GM23338 (cell line): ENCODE results near the gene DMGDH. TPM values are rescaled to one million over a fixed set of nuclear protein-coding genes. Genes with fewer than 3 reads are reported as not detected.

ENCODE experiments used
- ATAC-seq: fragments of 200-7000 bp; cut with Tn5 transposase; 3 replicates; pipeline ENCODE4 v1.9.1; 2020
- DNase-seq: peaks from one replicate; pipeline ENCODE4 v3.0.0-alpha.2; 2015; ENCODE audit warnings: low spot score
- H2AFZ ChIP-seq: fragments of 200-600 bp; sonication (generic); 2 replicates; pipeline ENCODE4 v1.8.0; 2016; ENCODE audit warnings: antibody characterized with exemption, mild to moderate bottlenecking, moderate library complexity
- H3F3A ChIP-seq: fragments of 200-600 bp; sonication (generic); replicated peaks from 2 replicates; pipeline ENCODE4 v1.8.0; 2017; ENCODE audit warnings: antibody characterized with exemption, mixed run types, low read depth
- H3K27ac ChIP-seq: fragments of 200-600 bp; sonication (generic); 2 replicates; pipeline ENCODE4 v1.6.1; 2016; ENCODE audit warnings: low read depth
- H3K27me3 ChIP-seq: fragments of 200-600 bp; sonication (generic); 2 replicates; pipeline ENCODE4 v1.8.0; 2016; ENCODE audit warnings: mild to moderate bottlenecking, mixed run types, moderate library complexity; ENCODE audit not compliant: insufficient read depth
- H3K36me3 ChIP-seq: fragments of 200-600 bp; sonication (generic); 2 replicates; pipeline ENCODE4 v1.8.0; 2016; ENCODE audit warnings: mild to moderate bottlenecking; ENCODE audit not compliant: insufficient read depth
- H3K4me1 ChIP-seq: fragments of 200-600 bp; sonication (generic); 2 replicates; pipeline ENCODE4 v1.8.0; 2016; ENCODE audit warnings: mild to moderate bottlenecking, moderate library complexity; ENCODE audit not compliant: insufficient read depth
- H3K4me2 ChIP-seq: fragments of 200-600 bp; sonication (generic); 2 replicates; pipeline ENCODE4 v1.7.1; 2017; ENCODE audit warnings: mixed run types
- H3K4me3 ChIP-seq: fragments of 200-600 bp; sonication (generic); 2 replicates; pipeline ENCODE4 v1.6.1; 2016; ENCODE audit warnings: mixed run types
- H3K79me2 ChIP-seq: fragments of 200-600 bp; sonication (generic); replicated peaks from 2 replicates; pipeline ENCODE4 v1.8.0; 2017; ENCODE audit warnings: mild to moderate bottlenecking; ENCODE audit not compliant: insufficient read depth
- H3K9me2 ChIP-seq: fragments of 200-600 bp; sonication (generic); 2 replicates; pipeline ENCODE4 v1.8.0; 2017; ENCODE audit not compliant: insufficient read depth
- H4K20me1 ChIP-seq: fragments of 200-600 bp; sonication (generic); replicated peaks from 2 replicates; pipeline ENCODE4 v1.8.0; 2017; ENCODE audit warnings: mild to moderate bottlenecking; ENCODE audit not compliant: insufficient read depth
- H3K27ac Mint-ChIP-seq: 2 replicates; pipeline ENCODE4 v1.8.0; 2020; ENCODE audit warnings: inconsistent platforms, mild to moderate bottlenecking, moderate library complexity, mixed read lengths
- H3K27me3 Mint-ChIP-seq: 3 replicates; pipeline ENCODE4 v1.8.0; 2022; ENCODE audit warnings: low read depth, mild to moderate bottlenecking, moderate library complexity, mixed read lengths, inconsistent platforms; ENCODE audit not compliant: insufficient read depth, poor library complexity
- H3K36me3 Mint-ChIP-seq: 3 replicates; pipeline ENCODE4 v1.8.0; 2021; ENCODE audit warnings: low read depth, mild to moderate bottlenecking, inconsistent platforms, moderate library complexity, mixed read lengths
- H3K4me1 Mint-ChIP-seq: 3 replicates; pipeline ENCODE4 v1.8.0; 2020; ENCODE audit warnings: mild to moderate bottlenecking, inconsistent platforms, mixed read lengths
- H3K4me3 Mint-ChIP-seq: 3 replicates; pipeline ENCODE4 v1.8.0; 2021; ENCODE audit warnings: moderate library complexity, mild to moderate bottlenecking, inconsistent platforms, mixed read lengths
- H3K9me3 Mint-ChIP-seq: 3 replicates; pipeline ENCODE4 v1.8.0; 2020; ENCODE audit warnings: moderate library complexity, mild to moderate bottlenecking, inconsistent platforms, mixed read lengths
- CREB1 ChIP-seq: fragments of 250-450 bp; sonication (Bioruptor Pico); IDR thresholded peaks from 2 replicates; pipeline ENCODE4 v1.5.0; 2020; ENCODE audit warnings: low read depth, mild to moderate bottlenecking, moderate library complexity
- CTCF ChIP-seq, 2 experiments: fragments of 200-600 bp in 1 of 2; sonication (generic) in 1 of 2; conservative IDR thresholded peaks; 2 replicates each; pipeline versions ENCODE4 v1.5.1 to v1.6.1; 2016 to 2017; ENCODE audit warnings: antibody characterized with exemption in 2 of 2, low read depth in 2 of 2, mild to moderate bottlenecking in 2 of 2, moderate library complexity in 1 of 2
- ETS1 ChIP-seq: IDR thresholded peaks from 2 replicates; pipeline ENCODE4 v1.6.1; 2016; ENCODE audit warnings: antibody characterized with exemption
- EZH2 ChIP-seq: fragments of 200-600 bp; sonication (generic); IDR thresholded peaks from one replicate; pipeline ENCODE4 v1.8.0; 2017; ENCODE audit warnings: antibody characterized with exemption, mild to moderate bottlenecking, low read depth; ENCODE audit not compliant: unreplicated experiment
- EZH2phosphoT487 ChIP-seq: fragments of 200-600 bp; sonication (generic); IDR thresholded peaks from one replicate; pipeline ENCODE4 v1.8.1; 2018; ENCODE audit warnings: antibody characterized with exemption; ENCODE audit not compliant: unreplicated experiment
- JUNB ChIP-seq: IDR thresholded peaks from one replicate; pipeline ENCODE4 v1.6.1; 2016; ENCODE audit warnings: antibody characterized with exemption; ENCODE audit not compliant: unreplicated experiment
- REST ChIP-seq: IDR thresholded peaks from one replicate; pipeline ENCODE4 v1.6.1; 2018; ENCODE audit warnings: antibody characterized with exemption; ENCODE audit not compliant: unreplicated experiment
- STAT1 ChIP-seq: IDR thresholded peaks from one replicate; pipeline ENCODE4 v1.6.1; 2016; ENCODE audit warnings: antibody characterized with exemption; ENCODE audit not compliant: unreplicated experiment
- ZNF331 ChIP-seq: fragments of 250-450 bp; sonication (Bioruptor Pico); IDR thresholded peaks from 2 replicates; pipeline ENCODE4 v1.5.0; 2020; ENCODE audit warnings: low read depth, mild to moderate bottlenecking, moderate library complexity
- ZNF462 ChIP-seq: fragments of 250-450 bp; sonication (Bioruptor Pico); IDR thresholded peaks from 2 replicates; pipeline ENCODE4 v1.5.0; 2020; ENCODE audit warnings: mild to moderate bottlenecking, moderate library complexity
- polyA plus RNA-seq: library from polyadenylated mRNA; unstranded; fragments of >200 nt; fragmentation: Nextera tagmentation; extraction: Ambion mirVana; gene quantifications from 2 replicates; pipeline ENCODE4 v1.2.1, GENCODE V29; 2016
- total RNA-seq: library from RNA; depleted of rRNA; stranded (reverse); fragments of >200 nt; shearing (Covaris generic); gene quantifications from 2 replicates; pipeline ENCODE4 v1.2.3, GENCODE V29; 2014

DMGDH gene
- total and polyA plus RNA-seq, 2 experiments from 2014 or later: 0.52 to 0.63 TPM

- TF ChIP-seq CTCF (conservative IDR thresholded peaks at IDR 0.05; ENCODE audit: low read depth in 2 of 2): no peak
- no peak for TF ChIP-seq JUNB
- no peak for TF ChIP-seq REST
Measured at GRCh38 chr5:79108792-79109191, 39.3 kb upstream of the DMGDH start (continued).

GRCh38 chr5:79108086-79108485 is 38.6 kb upstream of the DMGDH start:
- no peak overlapping the region for H3K27ac Mint-ChIP-seq
- Histone ChIP-seq H3K4me3 (no peak overlapping the region), H3K79me2 (no peaks in the 10 kb centered on the region), H3K27ac (no peak overlapping the region), H3K27me3 (peaks cover 31% of the 10 kb centered on the region), H3K4me1 (peaks cover 7% of the 10 kb centered on the region; the same call in 1 of the 2 replicates), H3K9me2 (no peaks in the 10 kb centered on the region), H3K36me3 (no peaks in the 10 kb centered on the region), H3K4me2 (no peak overlapping the region), H4K20me1 (no peaks in the 10 kb centered on the region), H3F3A (no peaks in the 10 kb centered on the region), H2AFZ (no peak overlapping the region)
- ATAC-seq (no peak), DNase-seq (no peak)
- H3K9me3 Mint-ChIP-seq: no peaks in the 10 kb centered on the region
- H3K36me3 Mint-ChIP-seq: no peaks in the 10 kb centered on the region
- peaks cover 26% of the 10 kb centered on the region for H3K27me3 Mint-ChIP-seq
- peaks cover 3% of the 10 kb centered on the region; the same call in 2 of the 3 replicates for H3K4me1 Mint-ChIP-seq
- H3K4me3 Mint-ChIP-seq: no peak overlapping the region
- no peak for TF ChIP-seq CTCF (conservative IDR thresholded peaks at IDR 0.05; ENCODE audit: low read depth in 2 of 2)
- no peak for TF ChIP-seq STAT1
- TF ChIP-seq EZH2: no peak
- no peak for TF ChIP-seq JUNB
- TF ChIP-seq ZNF462 (CRISPR knock-in tag): no peak
- TF ChIP-seq ZNF331 (CRISPR knock-in tag): no peak
- no peak for TF ChIP-seq CREB1 (CRISPR knock-in tag)
- TF ChIP-seq ETS1: no peak
- no peak for TF ChIP-seq EZH2phosphoT487
